A549 (cell line): Measurements from ENCODE around the gene GSTM5.

ENCODE experiments used
- CTCF ChIP-seq: fragments of >200 bp; sonication (Bioruptor Twin); formaldehyde crosslinking; IDR thresholded peaks from 3 replicates; pipeline ENCODE4 v1.5.1; 2016
- ESRRA ChIP-seq: fragments of 150-350 bp; IDR thresholded peaks from 2 replicates; pipeline ENCODE4 v1.6.1; 2014; ENCODE audit warnings: mild to moderate bottlenecking, low read length, borderline replicate concordance
- HES2 ChIP-seq: fragments of >200 bp; sonication (Bioruptor Twin); formaldehyde crosslinking; IDR thresholded peaks from 2 replicates; pipeline ENCODE4 v1.6.1; 2016
- RAD21 ChIP-seq, 2 experiments: fragments of >200 bp in 1 of 2; sonication (Bioruptor Twin) in 1 of 2; formaldehyde crosslinking in 1 of 2; IDR thresholded peaks in 1 of 2; conservative IDR thresholded peaks in 1 of 2; 2 replicates in 1 of 2; 3 replicates in 1 of 2; pipeline ENCODE4 v1.6.1; 2012 to 2018; ENCODE audit warnings: inconsistent platforms in 1 of 2
- ZFP36 ChIP-seq: fragments of 450-650 bp; IDR thresholded peaks from 2 replicates; pipeline ENCODE4 v1.6.1; 2014; ENCODE audit warnings: borderline replicate concordance; ENCODE audit not compliant: partially characterized antibody

GRCh38 chr1:109757936-109758786, 46.1 kb downstream of the GSTM5 start:
- TF ChIP-seq CTCF (no peak), ESRRA (no peak), HES2 (no peak), ZFP36 (no peak), RAD21 (conservative IDR thresholded peaks at IDR 0.05 in 1 of 2, IDR thresholded peaks at IDR 0.05 in 1 of 2) (no peak)
